ENCODE measurements around the gene SEC24D.

Gene SEC24D

DNA sequence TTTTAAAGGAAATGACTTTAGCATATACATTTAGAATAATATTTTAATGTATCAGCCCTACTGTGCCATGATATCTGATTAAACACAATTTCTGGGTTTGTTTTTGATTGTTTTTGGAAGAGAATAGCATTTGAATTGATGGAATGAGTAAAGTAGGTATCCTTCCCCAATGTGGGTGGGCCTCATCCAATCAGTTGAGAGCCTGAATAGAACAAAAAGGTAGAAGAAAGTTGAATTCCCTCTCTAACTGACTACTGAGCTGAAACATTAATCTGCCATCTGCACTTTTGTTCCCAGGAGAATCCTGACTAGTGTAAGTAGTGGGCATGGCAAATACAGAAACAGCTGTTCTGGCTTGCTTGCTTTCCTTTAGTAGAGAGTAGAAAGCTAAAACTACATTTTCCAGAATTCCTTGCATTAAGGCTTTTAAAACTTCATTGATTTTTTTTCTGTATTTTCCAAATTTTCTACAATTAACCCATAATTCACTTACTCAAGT is 9.7 kb upstream of the SEC24D start:
- no peak for DNase-seq (ENCODE audit: low spot score)

DNA sequence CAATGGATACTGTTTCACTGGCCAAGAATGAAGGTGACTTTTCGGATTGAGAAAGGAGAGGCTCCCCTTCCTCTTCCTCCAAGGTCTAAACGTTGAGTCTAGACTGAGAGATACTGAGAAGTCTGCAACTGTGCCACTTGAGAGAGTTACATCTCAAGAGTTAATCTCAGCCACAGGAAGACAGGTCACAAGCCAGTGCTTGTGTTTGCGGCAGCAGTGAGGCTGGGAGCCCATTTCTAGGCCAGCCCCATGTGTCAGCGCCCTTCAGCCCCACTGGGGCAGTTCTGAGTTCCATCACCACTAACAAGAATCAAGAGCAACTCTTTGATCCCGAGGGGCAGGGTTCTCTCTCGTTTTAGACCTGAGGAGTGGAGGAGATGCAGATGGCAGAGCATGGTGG is 7.3 kb upstream of the SEC24D start:
- no peak for DNase-seq (ENCODE audit: low spot score)

DNA sequence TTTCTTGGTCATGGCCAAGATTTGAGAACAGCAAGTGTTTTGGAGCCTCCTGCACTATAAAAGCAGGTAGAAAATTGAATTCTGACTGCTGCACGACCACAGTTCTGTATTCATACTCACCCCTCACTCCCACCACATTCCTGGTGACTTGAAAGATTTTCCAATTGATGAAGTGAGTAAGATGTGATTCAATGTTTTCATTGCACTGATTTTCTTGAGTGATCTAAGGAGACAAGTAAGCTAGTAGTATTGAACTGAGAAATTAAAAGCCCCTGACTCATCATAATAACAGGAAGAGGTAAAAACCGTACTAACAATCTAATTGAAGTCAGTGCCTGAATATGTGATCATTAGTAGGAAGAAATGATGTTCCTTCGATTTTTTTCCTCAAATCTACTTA is 6.1 kb upstream of the SEC24D start:
- DNase-seq (ENCODE audit: low spot score) = no peak

DNA sequence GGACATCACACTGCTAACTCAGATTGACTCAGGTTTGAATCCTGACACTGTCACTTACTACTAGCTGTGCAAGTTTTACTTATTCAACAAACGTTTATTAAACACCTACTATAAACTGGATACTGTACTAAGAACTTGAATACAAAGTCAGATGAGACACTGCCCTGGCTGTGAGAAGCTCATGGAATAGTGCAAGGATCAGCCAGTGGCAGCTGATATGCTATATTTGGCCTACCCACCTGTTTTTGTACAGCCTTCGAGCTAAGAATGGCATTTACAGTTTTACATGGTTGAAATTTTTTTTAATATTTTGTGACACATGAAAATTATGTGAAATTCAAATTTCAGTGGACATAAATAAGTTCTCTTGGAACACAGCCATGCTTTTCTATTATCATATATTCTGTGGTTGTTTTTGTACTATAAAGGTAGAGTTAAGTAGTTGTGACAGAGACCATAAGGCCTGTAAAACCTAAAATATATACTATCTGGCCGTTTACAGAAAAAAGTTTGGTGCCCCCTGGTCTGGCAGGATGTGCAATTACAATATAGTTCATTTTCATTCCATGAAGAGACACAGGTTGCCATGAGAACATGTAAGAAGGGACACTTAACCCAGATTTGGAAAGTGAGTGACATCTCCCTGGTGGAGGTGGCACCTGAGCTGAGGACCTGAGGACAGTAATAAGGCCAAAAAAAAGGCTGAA is 3.4 kb upstream of the SEC24D start:
- no peak for DNase-seq (ENCODE audit: low spot score)

GRCh38 chr4:118837121-118837507 is 1.2 kb upstream of the SEC24D start:
- no peak for DNase-seq (ENCODE audit: low spot score)

- DNase-seq (ENCODE audit: low spot score) = peak; percentile 70
Measured at GRCh38 chr4:118836301-118837120, 585 bp upstream of the SEC24D start.

- peak; percentile 66 for DNase-seq (ENCODE audit: low spot score)
Measured at GRCh38 chr4:118834960-118835569, 861 bp downstream of the SEC24D start.

DNA sequence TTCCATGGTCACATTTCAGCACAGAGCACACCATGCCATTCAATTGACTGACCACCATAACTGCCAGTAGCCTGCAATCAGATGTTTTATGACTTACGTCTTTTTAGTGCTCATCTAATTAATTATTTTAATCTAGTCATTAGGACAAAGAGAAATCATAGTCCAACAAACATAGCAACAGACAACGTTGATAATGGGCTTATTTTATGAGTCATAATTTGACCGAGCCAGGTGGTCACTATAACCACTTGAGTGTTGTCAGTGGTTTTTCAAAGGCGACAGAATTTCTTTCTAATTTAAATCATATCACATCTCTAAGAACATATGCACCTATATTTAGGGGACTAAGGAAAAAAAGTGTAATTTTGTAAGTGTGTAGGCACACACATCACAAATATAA is 1.9 kb downstream of the SEC24D start:
- no peak for DNase-seq (ENCODE audit: low spot score)

DNA sequence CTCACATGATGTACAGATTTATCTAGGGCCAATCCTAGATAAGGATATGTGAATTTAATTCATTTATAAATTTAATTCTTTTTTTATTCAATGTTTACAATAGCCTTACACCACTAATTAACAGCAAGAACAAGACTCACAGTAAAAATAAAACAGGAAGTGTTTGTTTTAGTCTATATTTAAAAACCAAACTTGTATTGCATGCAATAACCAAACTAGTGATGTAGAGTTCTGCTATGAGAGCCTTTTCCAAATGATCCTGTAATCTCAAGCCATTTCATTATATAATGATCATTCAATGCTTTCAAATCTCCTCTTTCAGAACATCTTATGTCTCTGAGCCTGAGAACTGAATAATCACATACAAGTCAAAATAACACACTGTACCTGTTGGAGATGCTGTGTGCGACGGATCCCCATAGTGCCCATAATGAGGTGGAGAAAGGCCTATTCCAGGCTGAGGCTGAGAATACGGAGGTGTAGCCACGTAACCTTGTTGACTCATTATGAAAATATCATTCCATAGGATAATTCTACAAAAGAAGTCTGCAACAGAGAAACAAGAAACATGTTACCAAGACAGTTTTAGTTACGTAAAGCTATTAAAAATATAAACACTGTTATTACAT is 2.6 kb downstream of the SEC24D start:
- DNase-seq (ENCODE audit: low spot score) = no peak

- no peak for DNase-seq (ENCODE audit: low spot score)
Measured at GRCh38 chr4:118829107-118829506, 6.8 kb downstream of the SEC24D start.

DNA sequence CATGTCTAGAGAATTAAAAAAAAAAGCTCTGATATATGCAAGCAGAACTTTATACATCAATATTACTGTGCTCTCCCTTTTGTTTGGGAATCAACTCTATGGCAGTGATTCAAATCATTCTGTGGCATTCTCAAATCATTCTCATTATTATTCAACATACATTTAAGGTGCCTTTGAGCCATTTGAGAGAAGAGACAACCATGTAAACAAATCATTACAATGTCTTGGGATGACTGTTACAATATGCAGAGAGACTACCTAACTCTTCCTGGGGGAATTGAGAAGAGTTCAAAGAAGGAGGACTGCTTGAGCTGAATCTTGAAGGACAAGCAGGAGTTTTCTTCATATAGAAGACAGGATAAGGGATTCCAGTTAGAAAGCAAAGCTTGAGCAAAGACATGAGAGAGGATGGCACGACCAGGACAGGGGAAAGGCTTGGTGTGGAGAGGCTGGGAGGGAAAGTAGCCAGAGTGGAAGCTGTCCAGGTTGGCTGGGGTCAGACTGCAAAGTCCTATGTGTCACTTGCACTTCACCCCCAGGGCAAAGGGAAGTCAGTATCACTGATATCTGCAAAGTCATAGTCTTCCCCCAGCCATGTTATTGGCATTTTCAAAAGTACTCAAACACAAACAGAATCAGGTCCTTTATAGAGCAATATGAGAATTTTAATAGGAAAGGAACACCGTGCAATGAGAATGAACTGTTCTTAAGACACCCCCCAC is 9.0 kb downstream of the SEC24D start:
- DNase-seq (ENCODE audit: low spot score) = no peak

DNA sequence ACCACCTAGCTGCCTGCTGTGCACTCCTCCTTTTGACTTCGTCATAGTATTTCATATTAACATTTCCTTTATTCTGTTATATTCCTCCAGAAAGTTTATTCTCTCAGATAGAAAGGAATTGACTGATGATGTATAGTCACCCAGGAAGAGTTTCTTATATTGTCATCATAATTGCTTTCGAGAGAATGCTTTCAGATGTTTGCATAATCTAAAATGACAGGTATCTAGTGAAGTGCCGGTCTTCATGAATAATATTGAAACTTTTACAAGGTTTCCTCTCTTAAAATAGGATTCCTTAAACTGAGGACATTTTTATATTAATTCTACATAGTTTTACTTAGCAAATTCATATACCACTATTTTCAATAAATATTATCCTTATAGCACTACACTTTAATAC is 10.1 kb downstream of the SEC24D start:
- no peak for DNase-seq (ENCODE audit: low spot score)

DNA sequence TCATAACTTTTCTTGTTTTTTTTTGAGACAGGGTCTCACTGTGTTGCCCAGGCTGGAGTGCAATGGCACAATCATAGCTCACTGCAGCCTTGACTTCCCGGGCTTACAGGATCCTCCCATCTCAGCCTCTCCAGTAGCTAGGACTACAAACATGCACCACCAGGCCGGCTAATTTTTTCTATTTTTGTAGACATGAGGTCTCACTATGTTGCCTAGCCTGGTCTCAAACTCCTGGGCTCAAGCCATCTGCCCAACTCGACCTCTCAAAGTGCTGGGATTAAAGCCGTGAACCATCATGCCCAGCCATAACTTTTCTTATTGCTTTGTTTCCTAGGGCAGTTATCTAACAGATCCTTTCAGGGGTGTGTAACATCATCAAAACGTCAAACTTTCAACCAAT is 11.8 kb downstream of the SEC24D start:
- DNase-seq (ENCODE audit: low spot score) = no peak

GRCh38 chr4:118823471-118823870 is 12.5 kb downstream of the SEC24D start:
- no peak for DNase-seq (ENCODE audit: low spot score)

- DNase-seq (ENCODE audit: low spot score) = no peak
Measured at GRCh38 chr4:118821590-118822293, 14.2 kb downstream of the SEC24D start.

- no peak for DNase-seq (ENCODE audit: low spot score)
Measured at GRCh38 chr4:118817178-118817930, 18.6 kb downstream of the SEC24D start.

GRCh38 chr4:118816538-118817177 is 19.3 kb downstream of the SEC24D start:
- DNase-seq (ENCODE audit: low spot score) = no peak

- DNase-seq (ENCODE audit: low spot score) = no peak
Measured at GRCh38 chr4:118814891-118815290, 21.0 kb downstream of the SEC24D start.

- no peak for DNase-seq (ENCODE audit: low spot score)
Measured at GRCh38 chr4:118814058-118814457, 21.9 kb downstream of the SEC24D start.

- no peak for DNase-seq (ENCODE audit: low spot score)
Measured at GRCh38 chr4:118813561-118813960, 22.4 kb downstream of the SEC24D start.
